VCaP (cell line): ENCODE data around the gene ALPL.

Experiments used
- H3K27ac ChIP-seq: fragments of 450-650 bp; 2 replicates; pipeline ENCODE4 v1.5.1; 2017
- CTCF ChIP-seq: fragments of 450-650 bp; conservative IDR thresholded peaks from 2 replicates; pipeline ENCODE4 v1.5.1; 2017; ENCODE audit warnings: mild to moderate bottlenecking, moderate library complexity

Gene ALPL

GRCh38 chr1:21526441-21526840 is 17.2 kb downstream of the ALPL start:
- no peak for TF ChIP-seq CTCF
- no peak overlapping the region for H3K27ac ChIP-seq

- no peak overlapping the region for H3K27ac ChIP-seq
- TF ChIP-seq CTCF: no peak
These were observed 21.3 kb downstream of the ALPL start for GRCh38 chr1:21530368-21531016.

GRCh38 chr1:21531241-21531640 is 22.0 kb downstream of the ALPL start:
- H3K27ac ChIP-seq: no peak overlapping the region
- TF ChIP-seq CTCF: no peak

- TF ChIP-seq CTCF: no peak
- H3K27ac ChIP-seq: no peak overlapping the region
These were observed 23.3 kb downstream of the ALPL start for GRCh38 chr1:21532496-21532895.

GRCh38 chr1:21532992-21533534 is 23.8 kb downstream of the ALPL start:
- H3K27ac ChIP-seq: no peak overlapping the region
- TF ChIP-seq CTCF: no peak

GRCh38 chr1:21534146-21534545 is 24.9 kb downstream of the ALPL start:
- no peak overlapping the region for H3K27ac ChIP-seq
- TF ChIP-seq CTCF: no peak

GRCh38 chr1:21534674-21535378 is 25.6 kb downstream of the ALPL start:
- no peak overlapping the region for H3K27ac ChIP-seq
- TF ChIP-seq CTCF: peak; percentile 86
